MM.1S (cell line): ENCODE measurements around the gene GATAD2B.
A peak's percentile ranks its signal among the peaks of the same experiment; 100 is the strongest.

ENCODE experiments used
- DNase-seq: peaks from one replicate; pipeline ENCODE4 v3.0.0-alpha.2; 2015
- H2AFZ ChIP-seq: fragments of 300-600 bp; sonication (generic); 2 replicates; pipeline ENCODE4 v1.6.0; 2016; ENCODE audit warnings: antibody characterized with exemption, low read length
- H3F3A ChIP-seq: fragments of 300-600 bp; sonication (generic); 2 replicates; pipeline ENCODE4 v1.6.1; 2016; ENCODE audit warnings: mild to moderate bottlenecking, antibody characterized with exemption, low read length, moderate library complexity, mixed read lengths; ENCODE audit not compliant: insufficient read depth
- H3K27ac ChIP-seq: fragments of 300-600 bp; sonication (generic); 2 replicates; pipeline ENCODE4 v1.5.1; 2016; ENCODE audit warnings: mild to moderate bottlenecking, low read length
- H3K27me3 ChIP-seq: fragments of 300-600 bp; sonication (generic); replicated peaks from 2 replicates; pipeline ENCODE4 v1.6.0; 2016; ENCODE audit warnings: low read length; ENCODE audit not compliant: insufficient read depth
- H3K36me3 ChIP-seq: fragments of 300-600 bp; sonication (generic); replicated peaks from 2 replicates; pipeline ENCODE4 v1.6.1; 2016; ENCODE audit warnings: mild to moderate bottlenecking, low read length, mixed read lengths; ENCODE audit not compliant: insufficient read depth
- H3K4me1 ChIP-seq: fragments of 300-600 bp; sonication (generic); 2 replicates; pipeline ENCODE4 v1.6.1; 2016; ENCODE audit warnings: low read length, mixed read lengths
- H3K4me2 ChIP-seq: fragments of 300-600 bp; sonication (generic); 2 replicates; pipeline ENCODE4 v1.6.0; 2016; ENCODE audit warnings: low read depth, low read length
- H3K4me3 ChIP-seq: fragments of 300-600 bp; sonication (generic); 2 replicates; pipeline ENCODE4 v1.5.1; 2016; ENCODE audit warnings: low read length, mixed read lengths
- H3K79me2 ChIP-seq: fragments of 300-600 bp; sonication (generic); 2 replicates; pipeline ENCODE4 v1.6.1; 2016; ENCODE audit warnings: mixed run types, low read length, mixed read lengths
- H3K9ac ChIP-seq: fragments of 300-600 bp; sonication (generic); 2 replicates; pipeline ENCODE4 v1.6.1; 2016; ENCODE audit warnings: low read length, mixed read lengths
- H3K9me2 ChIP-seq: fragments of 300-600 bp; sonication (generic); replicated peaks from 2 replicates; pipeline ENCODE4 v1.6.1; 2016; ENCODE audit warnings: mild to moderate bottlenecking, low read length, mixed read lengths; ENCODE audit not compliant: insufficient read depth
- H3K9me3 ChIP-seq: fragments of 300-600 bp; sonication (generic); replicated peaks from 2 replicates; pipeline ENCODE4 v1.6.1; 2016; ENCODE audit warnings: mild to moderate bottlenecking, low read length, mixed read lengths; ENCODE audit not compliant: insufficient read depth
- H4K20me1 ChIP-seq: fragments of 300-600 bp; sonication (generic); 2 replicates; pipeline ENCODE4 v1.6.1; 2016; ENCODE audit warnings: mild to moderate bottlenecking, low read length, moderate library complexity, mixed read lengths; ENCODE audit not compliant: insufficient read depth
- CTCF ChIP-seq: fragments of 300-600 bp; sonication (generic); IDR thresholded peaks from 2 replicates; pipeline ENCODE4 v1.5.1; 2016; ENCODE audit warnings: antibody characterized with exemption, low read length, mixed read lengths
- EZH2 ChIP-seq: fragments of 300-600 bp; sonication (generic); optimal IDR thresholded peaks from 2 replicates; pipeline ENCODE3; 2017; ENCODE audit warnings: low read depth, mild to moderate bottlenecking, antibody characterized with exemption, low read length, mixed read lengths
- EZH2phosphoT487 ChIP-seq: fragments of 300-600 bp; sonication (generic); IDR thresholded peaks from 2 replicates; pipeline ENCODE4 v1.6.1; 2018; ENCODE audit warnings: antibody characterized with exemption, low read length

The GATAD2B gene

GRCh38 chr1:153956997-153957715 lies 34.4 kb upstream of the GATAD2B start:
- Histone ChIP-seq H3K4me3 (peak overlapping the region; percentile 90), H3K27me3 (no peaks in the 10 kb centered on the region), H4K20me1 (no peaks in the 10 kb centered on the region), H3K4me1 (peaks cover 24% of the 10 kb centered on the region), H3K4me2 (peak overlapping the region; percentile 67), H3K9me3 (no peaks in the 10 kb centered on the region), H3K9me2 (no peaks in the 10 kb centered on the region), H3F3A (peaks cover 6% of the 10 kb centered on the region; the same call in 1 of the 2 replicates), H3K9ac (peak overlapping the region; percentile 80), H3K27ac (peak overlapping the region; percentile 52; the same call in 1 of the 2 replicates), H3K79me2 (peaks cover 67% of the 10 kb centered on the region), H3K36me3 (0 out of 2 replicates have a peak, but pooled peaks cover 3% of the 10 kb centered on the region), H2AFZ (peak overlapping the region; percentile 83)
- DNase-seq = no peak
- TF ChIP-seq CTCF (no peak), EZH2 (no peak)

- Histone ChIP-seq H3K4me2 (no peak overlapping the region), H3K9me3 (no peaks in the 10 kb centered on the region), H2AFZ (no peak overlapping the region), H3K27ac (no peak overlapping the region), H3K4me3 (no peak overlapping the region), H3K27me3 (no peaks in the 10 kb centered on the region), H3K36me3 (0 out of 2 replicates have a peak, but pooled peaks cover 7% of the 10 kb centered on the region), H3K79me2 (peaks cover 58% of the 10 kb centered on the region), H3F3A (peaks cover 6% of the 10 kb centered on the region; the same call in 1 of the 2 replicates), H3K9me2 (no peaks in the 10 kb centered on the region), H3K9ac (no peak overlapping the region), H3K4me1 (peaks cover 19% of the 10 kb centered on the region), H4K20me1 (no peaks in the 10 kb centered on the region)
- TF ChIP-seq EZH2 (no peak), CTCF (no peak), EZH2phosphoT487 (no peak)
- no peak for DNase-seq
Observed at GRCh38 chr1:153954826-153955225, 32.1 kb upstream of the GATAD2B start.

GRCh38 chr1:153953859-153954365 lies 31.1 kb upstream of the GATAD2B start:
- H3F3A ChIP-seq = peaks cover 6% of the 10 kb centered on the region; the same call in 1 of the 2 replicates
- no peak for DNase-seq
- peaks cover 58% of the 10 kb centered on the region for H3K79me2 ChIP-seq
- no peak for TF ChIP-seq CTCF
- TF ChIP-seq EZH2phosphoT487 = no peak
- TF ChIP-seq EZH2 = no peak
- 0 out of 2 replicates have a peak, but pooled peaks cover 7% of the 10 kb centered on the region for H3K36me3 ChIP-seq
- H3K4me2 ChIP-seq = no peak overlapping the region
- H3K4me1 ChIP-seq = peaks cover 16% of the 10 kb centered on the region
- H3K4me3 ChIP-seq = no peak overlapping the region
- no peak overlapping the region for H3K9ac ChIP-seq
- no peaks in the 10 kb centered on the region for H4K20me1 ChIP-seq
- no peak overlapping the region for H2AFZ ChIP-seq
- H3K9me2 ChIP-seq = no peaks in the 10 kb centered on the region
- H3K9me3 ChIP-seq = no peaks in the 10 kb centered on the region
- H3K27me3 ChIP-seq = no peaks in the 10 kb centered on the region
- H3K27ac ChIP-seq = no peak overlapping the region
